Osteoblast (primary cell): ENCODE results near the gene SPESP1. TPM values are rescaled to one million over a fixed set of nuclear protein-coding genes. Genes with fewer than 3 reads are reported as not detected.

Experiments used
- DNase-seq: peaks from one replicate; pipeline ENCODE4 v3.0.0; 2011; ENCODE audit warnings: low spot score, mixed read lengths; ENCODE audit not compliant: insufficient read length; ENCODE audit errors: missing footprints
- H2AFZ ChIP-seq: 2 replicates; pipeline ENCODE4 v1.6.0; 2011; ENCODE audit warnings: mild to moderate bottlenecking, low read length
- H3K27ac ChIP-seq: 2 replicates; pipeline ENCODE4 v1.5.1; 2011; ENCODE audit warnings: mild to moderate bottlenecking, low read depth, low read length, moderate library complexity
- H3K27me3 ChIP-seq: 2 replicates; pipeline ENCODE4 v1.6.0; 2012; ENCODE audit warnings: mild to moderate bottlenecking, control low read depth, inconsistent platforms, low read length, moderate library complexity; ENCODE audit not compliant: insufficient read depth
- H3K36me3 ChIP-seq: 2 replicates; pipeline ENCODE4 v1.5.1; 2011; ENCODE audit warnings: mild to moderate bottlenecking, low read length, control low read depth, moderate library complexity; ENCODE audit not compliant: insufficient read depth
- H3K4me1 ChIP-seq: 2 replicates; pipeline ENCODE4 v1.5.1; 2011; ENCODE audit warnings: mild to moderate bottlenecking, low read length, control low read depth, moderate library complexity; ENCODE audit not compliant: insufficient read depth
- H3K4me2 ChIP-seq: 2 replicates; pipeline ENCODE4 v1.6.0; 2011; ENCODE audit warnings: mild to moderate bottlenecking, low read length; ENCODE audit not compliant: insufficient read depth
- H3K4me3 ChIP-seq: fragments of 200-600 bp; sonication (generic); 3 replicates; pipeline ENCODE4 v1.5.1; 2012; ENCODE audit warnings: mild to moderate bottlenecking, low read length, inconsistent platforms; ENCODE audit not compliant: insufficient read depth
- H3K79me2 ChIP-seq: 2 replicates; pipeline ENCODE4 v1.6.0; 2012; ENCODE audit warnings: mild to moderate bottlenecking, low read length, control low read depth, inconsistent platforms; ENCODE audit not compliant: insufficient read depth
- H3K9me3 ChIP-seq: 2 replicates; pipeline ENCODE4 v1.5.1; 2011; ENCODE audit warnings: low read depth, low read length, control low read depth
- H4K20me1 ChIP-seq: 2 replicates; pipeline ENCODE4 v1.6.0; 2012; ENCODE audit warnings: mild to moderate bottlenecking, low read length, control low read depth; ENCODE audit not compliant: insufficient read depth
- total RNA-seq: library from RNA; depleted of rRNA; stranded (reverse); fragments of >200 nt; gene quantifications from 2 replicates; pipeline ENCODE4 v1.2.3, GENCODE V29; 2012
- TF ChIP-seq, protein P1 (sequence below): IDR thresholded peaks from 2 replicates; pipeline ENCODE4 v1.5.1; 2011; ENCODE audit warnings: mild to moderate bottlenecking, low read depth, low read length, moderate library complexity; ENCODE audit errors: extremely low read depth

Gene SPESP1
- total RNA-seq, 1 donor = 2.9 TPM

DNA sequence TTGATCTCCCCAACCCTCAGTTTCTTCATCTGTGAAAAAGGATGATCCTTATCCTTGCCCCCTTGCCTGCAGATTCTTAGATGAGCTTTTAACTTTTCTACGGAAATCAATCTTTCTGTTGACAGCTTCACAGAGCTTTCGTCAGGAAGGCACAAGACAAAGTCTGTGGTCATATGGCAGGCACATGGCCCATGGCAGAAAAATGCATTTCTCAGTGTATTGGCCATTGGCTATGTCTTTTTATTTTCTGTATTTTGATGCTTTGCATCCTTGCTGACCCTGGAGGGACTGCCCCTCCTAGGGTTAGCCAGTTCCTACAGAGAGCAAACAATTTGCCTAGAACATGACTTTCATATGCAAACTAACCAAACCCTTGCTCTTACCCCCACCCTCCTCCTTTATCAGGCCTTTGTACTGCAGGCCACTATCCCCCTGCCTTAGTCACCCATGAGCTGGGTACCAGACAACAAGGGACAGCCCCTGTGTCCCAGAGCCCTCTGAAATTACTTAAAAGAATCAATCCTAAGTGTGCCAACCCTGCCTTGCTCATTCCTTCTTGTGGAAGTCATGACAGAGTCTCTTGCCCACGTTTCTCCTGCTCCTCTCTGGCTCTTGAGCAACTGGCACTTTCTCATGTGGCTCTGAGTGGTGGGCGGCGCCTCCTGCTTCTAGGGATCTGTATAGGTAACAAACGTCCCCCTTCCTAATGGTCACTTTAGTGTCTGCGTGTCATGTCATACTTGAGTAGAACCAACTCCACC, 60.1 kb downstream of the SPESP1 start:
- TF ChIP-seq, protein P1, sequence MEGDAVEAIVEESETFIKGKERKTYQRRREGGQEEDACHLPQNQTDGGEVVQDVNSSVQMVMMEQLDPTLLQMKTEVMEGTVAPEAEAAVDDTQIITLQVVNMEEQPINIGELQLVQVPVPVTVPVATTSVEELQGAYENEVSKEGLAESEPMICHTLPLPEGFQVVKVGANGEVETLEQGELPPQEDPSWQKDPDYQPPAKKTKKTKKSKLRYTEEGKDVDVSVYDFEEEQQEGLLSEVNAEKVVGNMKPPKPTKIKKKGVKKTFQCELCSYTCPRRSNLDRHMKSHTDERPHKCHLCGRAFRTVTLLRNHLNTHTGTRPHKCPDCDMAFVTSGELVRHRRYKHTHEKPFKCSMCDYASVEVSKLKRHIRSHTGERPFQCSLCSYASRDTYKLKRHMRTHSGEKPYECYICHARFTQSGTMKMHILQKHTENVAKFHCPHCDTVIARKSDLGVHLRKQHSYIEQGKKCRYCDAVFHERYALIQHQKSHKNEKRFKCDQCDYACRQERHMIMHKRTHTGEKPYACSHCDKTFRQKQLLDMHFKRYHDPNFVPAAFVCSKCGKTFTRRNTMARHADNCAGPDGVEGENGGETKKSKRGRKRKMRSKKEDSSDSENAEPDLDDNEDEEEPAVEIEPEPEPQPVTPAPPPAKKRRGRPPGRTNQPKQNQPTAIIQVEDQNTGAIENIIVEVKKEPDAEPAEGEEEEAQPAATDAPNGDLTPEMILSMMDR = no peak
- H3K27me3 ChIP-seq = no peaks in the 10 kb centered on the region

DNA sequence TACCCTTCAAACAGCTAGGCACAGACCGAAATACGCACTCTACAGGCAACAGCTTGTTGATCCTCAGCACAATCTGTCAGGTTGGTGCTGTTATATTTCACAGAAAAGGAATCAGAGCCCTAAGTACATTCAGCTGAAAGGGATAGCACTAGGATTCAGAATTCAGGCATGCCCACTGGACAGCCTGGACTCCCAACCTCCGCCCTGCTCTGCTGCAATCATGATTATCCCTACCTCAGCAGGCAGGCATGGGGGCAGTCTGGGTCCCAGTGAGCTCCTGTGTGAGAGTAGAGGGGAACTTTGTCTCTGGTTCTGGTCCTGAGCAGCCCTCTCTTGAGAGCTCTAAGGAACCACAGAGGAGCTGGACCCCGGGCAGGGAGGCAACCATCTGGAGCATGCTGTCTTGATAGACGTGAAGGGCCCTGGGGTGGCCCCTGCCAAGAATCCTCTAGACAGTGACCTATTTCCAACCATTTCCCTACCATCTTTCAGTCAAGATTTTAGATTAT, 60.7 kb downstream of the SPESP1 start:
- Histone ChIP-seq H3K27me3 (no peaks in the 10 kb centered on the region), H3K27ac (no peak overlapping the region), H3K36me3 (no peaks in the 10 kb centered on the region), H3K9me3 (no peaks in the 10 kb centered on the region), H3K4me2 (no peak overlapping the region), H3K79me2 (no peaks in the 10 kb centered on the region), H3K4me3 (no peak overlapping the region), H3K4me1 (peaks cover 21% of the 10 kb centered on the region), H4K20me1 (no peaks in the 10 kb centered on the region), H2AFZ (no peak overlapping the region)
- no peak for DNase-seq
- TF ChIP-seq, protein P1 = no peak

More for the DNA sequence above, 60.1 kb downstream of the SPESP1 start:
- H3K4me3 ChIP-seq = no peak overlapping the region
- H3K4me2 ChIP-seq = no peak overlapping the region
- H3K36me3 ChIP-seq = no peaks in the 10 kb centered on the region
- no peaks in the 10 kb centered on the region for H3K79me2 ChIP-seq
- DNase-seq = no peak
- no peaks in the 10 kb centered on the region for H4K20me1 ChIP-seq
- H3K9me3 ChIP-seq = no peaks in the 10 kb centered on the region
- H2AFZ ChIP-seq = no peak overlapping the region
- no peak overlapping the region for H3K27ac ChIP-seq
- peaks cover 21% of the 10 kb centered on the region for H3K4me1 ChIP-seq

DNA sequence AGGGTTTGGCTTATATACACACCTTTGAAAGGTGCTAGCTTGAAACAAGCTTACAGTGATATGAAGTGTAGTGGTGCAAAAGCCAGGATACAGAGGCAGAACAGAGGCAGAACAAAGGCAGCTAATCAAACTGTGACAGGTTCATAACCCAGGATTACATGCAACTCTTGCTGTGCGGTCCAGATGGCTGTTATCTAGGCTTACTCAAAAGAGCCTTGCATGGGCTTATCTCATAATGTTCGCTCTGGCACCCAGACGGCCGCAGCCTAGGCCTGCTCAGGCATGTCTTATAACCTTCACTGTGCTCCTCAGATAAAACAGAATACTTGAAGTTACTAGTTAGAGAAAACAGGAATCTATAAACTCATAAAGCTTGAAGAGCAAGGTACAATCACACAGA, 61.4 kb downstream of the SPESP1 start:
- Histone ChIP-seq H3K4me2 (no peak overlapping the region), H3K9me3 (no peaks in the 10 kb centered on the region), H3K27ac (no peak overlapping the region), H3K36me3 (no peaks in the 10 kb centered on the region), H3K79me2 (no peaks in the 10 kb centered on the region), H4K20me1 (no peaks in the 10 kb centered on the region), H3K4me3 (no peak overlapping the region), H3K27me3 (no peaks in the 10 kb centered on the region), H2AFZ (no peak overlapping the region), H3K4me1 (peaks cover 21% of the 10 kb centered on the region)
- TF ChIP-seq, protein P1 = no peak
- DNase-seq = no peak

DNA sequence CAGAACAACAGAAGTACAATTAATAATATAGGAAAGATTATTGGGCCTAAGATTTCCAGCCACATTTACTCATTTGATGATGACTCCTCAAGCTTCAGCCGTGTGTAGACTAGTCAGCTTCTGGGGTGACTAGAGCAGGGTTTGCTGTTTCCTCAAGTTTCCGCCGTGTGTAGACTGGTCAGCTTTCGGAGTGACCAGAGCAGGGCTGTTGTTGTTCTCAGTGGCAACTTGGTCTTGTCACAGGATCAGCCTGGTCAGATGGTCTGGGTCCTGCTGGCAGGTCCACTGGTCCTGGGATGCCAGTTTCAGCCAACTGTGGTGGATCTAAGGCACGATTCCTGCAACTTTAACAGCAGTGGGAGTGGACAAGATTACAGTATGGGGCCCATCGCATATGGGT, 62.4 kb downstream of the SPESP1 start:
- Histone ChIP-seq H3K9me3 (no peaks in the 10 kb centered on the region), H2AFZ (no peak overlapping the region), H3K79me2 (no peaks in the 10 kb centered on the region), H3K36me3 (no peaks in the 10 kb centered on the region), H3K4me3 (no peak overlapping the region), H3K4me2 (no peak overlapping the region), H4K20me1 (no peaks in the 10 kb centered on the region), H3K27me3 (no peaks in the 10 kb centered on the region), H3K4me1 (peaks cover 21% of the 10 kb centered on the region), H3K27ac (no peak overlapping the region)
- no peak for DNase-seq
- TF ChIP-seq, protein P1 = no peak
